Amniotic epithelial cell (primary cell): ENCODE results near the gene SLC35A2.

Experiments
- DNase-seq: peaks from one replicate; pipeline ENCODE4 v3.0.0-alpha.2; 2010; ENCODE audit warnings: low read depth

Gene SLC35A2

DNA sequence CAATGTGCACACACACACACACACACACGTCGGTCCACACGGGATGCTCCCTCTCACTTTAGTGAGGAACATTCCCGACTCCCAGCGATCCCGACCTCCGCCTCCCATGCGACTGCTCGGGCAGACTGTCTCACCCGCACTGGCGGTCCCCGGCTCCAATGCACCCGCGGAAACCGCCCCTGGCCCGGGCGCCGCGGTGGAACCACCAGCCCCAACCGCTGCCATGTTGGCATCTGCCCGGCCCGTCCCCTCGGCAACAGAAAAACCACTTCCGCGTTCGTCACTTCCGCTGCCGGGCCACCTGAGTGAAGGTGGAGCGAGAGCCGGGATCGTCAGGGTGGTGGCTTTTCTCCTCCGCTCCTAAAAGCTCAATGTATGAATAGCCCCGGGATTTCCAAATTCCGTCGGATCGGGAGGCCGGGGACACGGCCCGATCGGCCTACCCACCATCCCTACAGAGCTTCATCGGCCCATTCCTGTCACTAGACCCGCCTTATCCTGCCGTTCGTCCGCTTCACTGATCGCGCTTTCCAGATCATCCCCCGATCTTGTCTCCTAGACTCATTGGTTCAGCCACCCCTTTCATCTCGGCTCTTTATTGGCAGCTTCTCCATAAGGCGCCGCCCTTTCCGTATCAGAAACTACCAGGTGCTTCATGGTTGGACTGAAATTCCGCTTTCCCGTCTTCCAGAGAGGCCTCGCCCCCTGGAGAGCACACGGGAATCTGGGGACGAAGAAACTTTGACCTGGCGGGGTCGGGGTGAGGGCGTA, at the start of gene SLC35A2:
Gene SLC35A2 (minus strand): TSS at position 235 of the 771 bp plus-strand sequence. CDS start 10 bp downstream, at position 225.
- DNase-seq: peak; percentile 76

DNA sequence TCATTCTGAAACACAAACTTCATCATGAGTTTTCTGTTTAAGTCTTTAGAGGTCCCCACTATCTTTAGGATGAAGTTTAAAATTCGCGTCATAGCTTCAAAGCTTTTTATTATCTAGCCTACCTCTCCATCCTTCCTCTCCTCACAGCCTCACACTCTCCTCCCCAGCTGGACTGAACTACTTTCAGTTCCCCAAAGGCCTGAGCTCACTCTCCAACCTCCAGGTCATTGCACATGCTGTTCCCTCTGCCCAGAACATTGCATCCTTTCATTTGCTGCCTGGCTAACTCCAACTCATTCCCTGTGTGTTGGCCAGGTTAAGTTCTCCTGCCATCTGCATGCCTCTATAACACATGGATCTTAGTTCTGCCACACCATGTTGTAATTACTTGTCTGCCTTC, 48.8 kb upstream of the SLC35A2 start:
- DNase-seq: no peak

DNA sequence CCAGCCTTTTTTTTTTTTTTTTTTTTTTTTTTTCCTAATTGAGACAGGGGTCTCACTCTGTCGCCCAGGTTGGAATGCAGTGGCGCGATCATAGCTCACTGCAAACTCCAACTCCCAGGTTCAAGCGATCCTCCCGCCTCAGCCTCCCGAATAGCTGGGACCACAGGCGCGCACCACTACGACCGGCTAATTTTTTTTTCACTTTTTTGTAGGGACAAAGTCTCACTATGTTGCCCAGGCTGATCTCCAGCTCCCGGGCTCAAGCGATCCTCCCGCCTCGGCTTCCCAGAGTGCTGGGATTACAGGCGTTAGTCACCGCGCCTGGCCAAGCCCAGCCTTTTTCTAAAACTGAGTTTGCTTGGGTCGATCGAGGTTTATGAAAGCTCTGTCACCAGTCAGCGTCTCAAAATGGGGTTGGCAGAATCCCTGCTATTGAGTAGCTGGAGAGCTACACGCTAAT, 47.2 kb upstream of the SLC35A2 start:
- peak; percentile 53 for DNase-seq

DNA sequence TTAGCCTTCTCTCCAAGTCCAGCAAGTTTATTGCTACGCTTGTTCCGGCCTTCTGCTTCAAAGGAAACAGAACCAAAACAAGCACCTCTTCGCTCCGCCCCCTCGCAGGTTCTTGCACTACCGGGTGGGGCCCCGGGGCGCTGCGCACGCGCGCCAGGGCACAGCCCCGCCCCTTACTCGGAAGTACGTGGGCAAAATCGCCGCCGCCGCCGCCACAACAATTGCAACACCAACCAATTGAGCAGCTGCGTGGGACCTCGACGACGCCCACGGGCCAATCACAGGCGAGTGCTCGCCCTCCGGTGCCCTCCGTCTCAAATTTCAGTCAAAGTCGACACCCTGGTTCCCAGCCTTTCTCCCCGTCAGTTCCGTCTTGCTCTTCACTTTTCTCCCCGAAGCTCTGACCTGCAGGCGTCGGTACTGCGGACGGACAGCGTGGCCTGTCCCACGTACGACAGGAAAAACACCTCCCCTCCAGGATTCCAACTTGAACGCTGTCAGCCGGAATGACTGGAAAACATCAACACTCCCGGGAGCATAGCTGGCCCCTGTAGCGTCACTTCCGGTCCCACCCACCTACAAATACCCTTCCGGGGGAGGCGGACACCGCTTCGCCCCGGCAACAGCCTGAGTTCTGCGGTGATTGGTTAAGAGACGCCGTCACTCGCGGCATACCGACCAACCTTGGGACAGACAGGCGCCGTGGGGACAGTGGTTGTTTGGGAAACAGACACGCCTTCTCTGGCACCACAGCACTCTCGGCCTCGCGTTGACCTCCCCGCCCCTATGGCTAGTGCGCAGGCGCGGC, 46.6 kb upstream of the SLC35A2 start:
- DNase-seq: peak; percentile 98

DNA sequence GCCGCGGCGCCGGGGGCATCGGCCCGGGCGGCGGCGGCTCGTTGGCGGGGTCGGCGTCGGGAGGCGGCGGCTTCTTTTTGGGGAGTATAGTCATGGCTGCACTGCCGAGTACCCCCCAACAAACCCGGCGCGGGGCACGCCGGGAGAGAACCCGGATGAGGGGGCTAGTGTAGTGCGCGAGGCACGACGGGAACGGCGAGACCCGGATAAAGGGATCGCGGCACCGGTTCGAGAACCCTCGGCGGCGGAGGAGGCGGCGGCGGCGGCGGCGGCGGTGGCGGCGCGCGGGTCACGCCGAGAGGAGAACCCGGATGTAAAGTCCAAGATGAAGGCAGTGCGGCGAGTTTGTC, 46.0 kb upstream of the SLC35A2 start, which contains the start of gene OTUD5:
Gene OTUD5 (minus strand): TSS at position 131 of the 350 bp plus-strand sequence. CDS start 37 bp downstream, at position 94.
- DNase-seq: no peak

DNA sequence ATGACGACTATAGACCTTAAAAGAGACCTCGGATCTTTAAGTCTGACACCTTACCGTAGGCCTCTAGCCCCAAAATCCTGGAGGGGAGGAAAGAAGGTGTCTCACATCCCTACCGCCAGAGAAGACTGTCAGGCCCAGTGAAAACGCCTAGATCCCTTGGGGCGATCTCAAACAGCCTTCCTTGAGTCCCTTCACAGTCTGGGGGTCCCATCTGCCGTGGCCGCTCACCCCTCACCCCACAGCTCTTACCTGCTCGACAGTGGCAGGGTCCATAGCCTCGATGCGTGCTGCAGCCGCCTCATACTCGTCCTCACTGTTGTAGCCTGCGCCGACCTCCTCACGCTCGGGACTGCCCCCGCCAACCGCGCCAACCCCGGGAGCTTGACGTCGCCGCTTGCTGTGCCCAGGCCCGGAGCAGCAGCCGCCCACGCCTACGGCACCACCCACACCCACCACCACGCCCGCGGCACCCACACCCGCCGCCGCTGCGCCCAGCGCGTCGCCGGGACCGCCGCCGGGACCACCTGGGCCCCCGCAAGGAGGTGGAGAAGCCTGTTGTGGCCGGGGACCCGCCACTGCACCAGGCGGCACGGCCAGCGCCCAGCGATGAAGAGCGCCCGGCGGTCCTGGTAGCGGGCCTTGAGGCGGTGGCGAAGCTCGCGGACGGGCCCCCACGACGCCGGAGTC, 45.4 kb upstream of the SLC35A2 start:
- DNase-seq: no peak

DNA sequence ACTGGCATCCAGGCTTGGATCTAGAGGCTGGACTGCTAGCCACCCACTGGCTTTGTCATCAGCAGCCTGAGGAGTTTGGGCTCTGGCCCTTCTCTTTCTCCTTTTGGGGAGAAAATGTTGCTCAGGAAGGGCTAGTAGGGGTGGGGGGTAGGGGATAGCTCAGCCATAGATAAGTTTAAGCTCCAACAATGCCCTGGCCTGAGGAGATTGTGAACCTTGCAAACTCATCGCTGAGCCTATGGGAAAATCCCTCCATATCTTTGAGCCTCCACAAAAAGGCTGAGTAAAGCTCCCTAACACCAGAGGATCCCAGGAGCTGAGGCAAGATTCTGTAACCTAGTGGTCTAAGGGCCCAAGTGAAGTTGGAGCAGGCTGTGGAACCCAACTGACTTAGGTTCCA, 37.1 kb upstream of the SLC35A2 start:
- no peak for DNase-seq

DNA sequence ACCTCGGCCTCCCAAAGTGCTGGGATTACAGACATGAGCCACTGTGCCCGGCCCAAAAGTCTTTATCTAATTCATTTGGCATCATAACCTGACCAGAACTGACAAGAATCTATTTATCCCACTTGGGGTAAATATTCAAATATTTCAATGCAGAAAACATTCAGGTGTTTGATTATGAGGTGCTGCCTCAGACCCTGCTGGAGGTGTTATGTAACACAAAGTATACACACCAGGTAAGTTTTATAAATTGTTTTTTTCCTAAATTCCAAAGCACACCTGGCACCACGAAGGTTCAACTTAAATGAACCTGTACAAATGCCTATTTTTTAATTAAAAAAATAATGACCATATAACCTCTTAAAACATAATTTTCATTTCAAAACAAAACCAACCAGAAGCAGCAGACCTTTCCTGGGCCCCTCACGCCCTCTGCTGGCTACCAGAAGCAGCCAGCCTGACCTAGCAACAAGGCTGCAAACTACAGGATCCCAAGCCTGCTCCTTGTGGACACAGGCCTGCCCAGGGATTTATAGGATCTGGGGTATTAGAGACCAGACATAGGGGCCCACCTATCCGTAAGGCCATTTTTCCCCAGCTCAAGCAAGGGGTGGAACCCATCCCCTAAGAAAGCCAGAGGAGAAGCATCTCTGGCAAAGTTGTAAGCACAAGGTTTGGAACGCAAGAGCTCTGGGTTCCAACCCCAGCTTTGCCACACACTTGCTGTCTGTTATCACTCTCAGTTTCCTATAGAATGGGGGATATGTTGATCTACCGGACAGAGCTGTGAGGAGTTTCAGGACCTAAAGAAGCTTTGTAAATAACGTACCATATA, 34.3 kb upstream of the SLC35A2 start:
- peak; percentile 40 for DNase-seq

DNA sequence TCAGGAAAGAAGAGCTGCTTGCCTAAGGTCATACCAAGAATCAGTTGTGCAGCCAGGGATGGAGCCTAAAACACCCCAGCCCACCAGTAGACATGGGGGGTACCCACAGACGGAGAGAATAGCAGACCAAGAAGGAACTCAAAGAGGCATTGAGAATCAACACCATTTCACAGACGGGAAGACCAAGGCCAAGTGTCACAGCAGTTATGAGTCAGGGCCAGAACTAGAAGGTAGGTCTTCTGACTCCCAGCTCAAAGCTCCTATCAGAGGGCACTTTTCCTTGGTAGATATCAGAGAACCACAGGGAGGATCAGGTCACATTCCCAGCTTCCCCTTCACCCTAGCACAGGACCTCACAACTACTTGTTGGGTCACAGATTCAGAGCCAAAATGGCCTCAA, 31.4 kb upstream of the SLC35A2 start:
- DNase-seq: no peak

DNA sequence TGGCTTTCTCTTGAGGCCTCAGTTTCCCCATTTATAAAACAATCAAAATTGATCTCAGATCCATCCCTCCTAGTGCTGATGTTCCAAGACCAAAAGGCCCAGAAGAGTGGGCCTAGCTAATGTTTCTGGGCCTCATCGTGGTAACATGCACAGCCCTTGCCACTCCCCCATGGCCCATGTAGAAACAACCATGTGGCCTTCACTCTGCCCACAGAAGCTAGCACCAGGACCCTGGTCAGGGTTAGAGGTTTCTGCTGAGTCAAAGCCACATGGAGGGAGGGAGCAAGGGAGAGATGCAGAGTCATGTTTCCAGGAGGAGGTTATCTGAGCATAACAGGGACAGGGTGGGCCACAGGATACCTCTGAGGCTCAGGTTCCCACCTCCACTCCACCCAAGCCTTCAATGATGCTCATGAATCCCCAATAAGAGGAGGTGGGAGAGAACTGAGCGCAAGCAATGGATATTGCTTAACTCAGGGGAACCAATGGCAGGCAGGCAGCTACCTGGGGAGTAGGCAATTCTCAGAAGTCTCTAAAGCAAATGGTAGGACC, 29.0 kb upstream of the SLC35A2 start:
- no peak for DNase-seq

DNA sequence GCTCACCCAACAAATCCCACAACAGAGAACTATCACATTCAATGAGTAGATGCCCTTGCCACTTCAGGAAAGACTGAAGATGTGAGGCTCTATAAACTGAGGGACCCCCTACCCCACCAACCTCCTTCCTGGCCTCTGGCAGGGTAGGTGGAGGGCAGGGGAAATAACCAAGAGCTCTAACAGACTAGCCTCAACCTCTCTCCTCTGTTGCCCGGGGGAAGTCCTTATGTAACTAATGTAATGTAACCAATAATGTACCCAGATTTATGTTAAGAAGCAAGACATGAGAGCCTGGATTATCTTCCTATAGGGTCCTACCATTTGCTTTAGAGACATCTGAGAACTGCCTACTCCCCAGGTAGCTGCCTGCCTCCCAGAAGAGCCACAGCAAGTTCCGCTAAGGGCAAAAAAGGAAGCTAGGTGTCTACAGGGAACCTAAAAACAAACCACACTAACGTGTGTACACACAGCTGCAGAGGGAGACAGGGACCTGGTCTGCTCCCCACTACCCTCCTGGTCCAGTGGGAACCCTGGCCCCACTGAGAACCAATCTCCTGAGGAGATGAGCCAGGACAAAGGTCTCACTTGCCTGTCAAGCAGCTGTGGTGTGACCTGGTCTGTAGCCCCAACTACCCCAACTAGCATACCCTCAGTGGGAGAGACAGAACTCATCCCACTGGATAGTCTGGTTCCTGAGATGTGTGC, 28.2 kb upstream of the SLC35A2 start:
- DNase-seq: no peak

DNA sequence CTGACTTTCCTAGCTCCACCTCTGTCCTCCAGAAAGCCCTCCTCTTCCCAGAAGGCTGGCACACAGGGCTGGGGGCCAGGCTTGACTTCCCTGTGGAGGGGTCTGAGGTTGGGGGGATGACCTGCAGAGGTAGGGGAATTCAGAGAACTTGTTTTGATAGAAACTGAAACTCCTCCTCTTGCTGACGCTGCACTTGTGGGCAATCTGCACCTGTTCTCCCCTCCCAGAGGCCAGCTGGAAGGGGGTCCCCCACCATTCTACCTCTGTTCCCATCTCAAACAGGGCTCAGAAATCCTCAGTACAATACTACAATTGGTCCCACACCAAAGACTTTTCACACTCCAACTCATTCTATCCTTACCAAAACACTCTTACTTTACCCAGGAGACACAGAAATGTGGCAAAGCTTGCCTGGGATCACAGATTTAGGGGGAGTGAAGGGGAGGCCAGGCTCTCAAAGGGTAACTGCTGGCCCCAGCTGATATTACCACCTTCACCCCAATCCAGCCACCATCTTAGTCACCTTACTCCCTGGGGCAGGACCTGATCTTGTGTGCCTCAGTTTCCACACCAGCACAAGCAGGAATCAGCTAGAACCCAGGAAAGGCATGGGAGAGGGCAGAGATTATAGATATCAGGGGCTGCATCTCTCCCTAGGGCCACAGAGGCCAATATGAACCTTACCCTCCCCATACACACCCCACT, 27.4 kb upstream of the SLC35A2 start:
- DNase-seq: no peak

DNA sequence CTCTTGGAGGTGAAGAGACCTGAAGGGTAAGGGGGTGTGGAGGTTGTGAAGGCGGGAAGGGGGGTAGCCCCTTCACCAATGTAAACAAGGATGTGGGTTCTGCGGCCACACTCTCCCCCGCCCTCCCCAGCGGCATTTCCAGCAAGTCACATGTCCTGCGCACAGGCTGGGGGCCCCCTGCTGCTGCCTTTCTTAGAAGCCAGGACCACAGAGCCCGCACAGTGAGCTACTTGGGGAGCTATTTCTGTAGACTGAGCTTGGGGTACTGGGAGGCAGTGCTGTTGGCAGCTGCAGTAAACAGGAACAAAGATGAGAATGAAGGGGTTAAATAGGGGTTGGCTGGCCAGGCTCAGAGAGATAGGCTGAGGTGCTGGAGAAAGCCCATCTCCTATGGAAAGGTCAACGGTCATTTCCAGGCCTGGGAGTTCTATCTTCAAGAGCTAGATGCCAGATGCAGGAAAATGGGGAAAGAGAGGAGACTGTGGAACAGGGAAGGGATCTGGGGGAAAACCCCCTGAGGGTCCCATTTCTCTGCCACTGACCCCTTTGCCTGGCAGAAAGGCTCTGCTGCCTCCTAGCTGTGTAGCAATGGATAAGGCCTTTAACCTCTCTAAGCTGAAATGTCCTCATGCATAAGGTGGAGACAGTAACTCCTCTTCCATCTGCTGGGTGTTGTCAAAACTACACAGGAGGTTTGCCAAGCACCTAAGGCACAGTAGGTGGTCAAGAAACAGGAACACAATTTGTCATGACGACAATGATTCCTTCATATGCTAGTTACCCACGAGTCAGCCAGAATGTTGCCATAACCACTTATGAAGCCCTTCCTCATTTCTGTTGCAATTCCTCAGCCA, 25.8 kb upstream of the SLC35A2 start:
- peak; percentile 31 for DNase-seq

DNA sequence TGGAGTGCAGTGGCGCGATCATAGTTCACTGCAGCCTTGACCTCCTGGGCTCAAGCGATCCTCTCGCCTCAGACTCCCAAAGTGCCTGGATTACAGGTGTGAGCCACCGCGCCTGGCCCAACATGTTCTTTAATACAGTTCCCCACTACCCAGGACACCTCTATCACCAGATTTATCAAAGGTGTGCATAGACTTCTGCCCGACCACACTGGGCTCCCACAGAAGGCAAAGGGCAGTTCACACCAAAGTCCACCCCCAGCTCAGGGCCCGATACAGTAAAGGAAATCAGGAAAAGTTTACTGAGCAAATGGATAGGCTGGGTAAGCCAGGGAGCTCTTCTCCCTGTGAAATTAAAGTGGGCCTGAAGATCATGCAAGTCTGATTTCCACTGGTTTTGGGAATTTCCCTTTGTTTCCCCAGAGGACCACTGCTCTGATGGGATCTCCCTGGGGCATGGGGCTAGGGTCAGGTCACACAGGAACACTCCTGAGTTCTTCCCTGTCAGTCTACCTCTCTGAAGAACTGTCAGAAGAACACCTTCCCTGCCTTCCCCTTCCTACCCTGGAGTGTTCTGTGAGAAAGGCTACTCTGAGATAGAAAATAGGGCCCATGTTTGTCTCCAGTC, 25.1 kb upstream of the SLC35A2 start:
- DNase-seq: no peak

DNA sequence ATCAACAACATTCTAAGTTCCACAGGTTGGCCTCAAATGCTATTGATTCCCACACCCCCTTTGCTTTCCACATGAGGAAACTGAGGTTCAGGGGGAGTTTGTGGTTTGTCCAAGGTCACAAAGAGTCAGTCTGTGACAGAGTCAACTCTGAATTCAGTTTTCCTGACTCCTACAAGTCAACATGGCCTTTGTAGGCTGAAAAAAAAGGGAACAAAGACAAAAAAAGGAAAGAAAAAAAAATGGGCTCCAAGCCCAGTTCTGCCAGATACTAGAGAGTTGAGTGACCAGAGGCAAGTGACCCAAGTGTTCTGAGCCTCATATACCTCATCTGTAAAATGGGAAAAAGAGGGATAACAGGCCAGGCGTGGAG, 23.8 kb upstream of the SLC35A2 start:
- no peak for DNase-seq

DNA sequence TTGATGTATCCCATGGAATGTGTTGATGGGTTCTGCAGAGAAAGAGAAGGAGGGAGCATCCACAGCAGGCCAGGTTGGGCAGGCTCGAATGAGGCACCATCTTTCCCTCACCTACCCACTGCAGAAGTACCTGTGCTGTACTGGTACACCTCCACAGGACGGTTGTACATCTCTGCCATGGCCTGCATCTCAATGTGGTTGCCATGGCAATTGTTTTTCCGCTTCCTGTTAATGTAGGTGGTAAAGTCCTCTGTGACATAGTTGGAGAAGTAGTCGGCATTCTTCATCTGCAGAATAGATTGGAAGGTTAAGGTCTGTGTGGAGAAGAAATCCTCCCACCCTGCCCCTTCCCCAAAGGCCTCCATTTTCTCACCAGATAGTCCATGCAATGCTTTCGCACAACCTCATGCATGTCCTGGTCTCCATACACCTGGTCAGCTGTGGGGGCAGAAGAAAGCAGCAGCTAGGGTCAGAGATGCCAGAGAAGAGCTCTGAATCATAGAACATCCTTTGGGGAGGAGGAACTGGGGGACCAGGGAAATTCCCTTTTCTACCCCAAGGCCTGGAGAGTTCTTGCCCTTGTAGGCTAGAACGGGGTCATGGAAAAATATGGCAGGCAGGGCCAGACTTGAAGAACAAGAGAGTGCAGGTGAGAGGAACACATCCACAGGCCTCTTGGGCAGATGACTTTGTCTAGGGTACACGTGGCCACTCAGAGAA, 23.3 kb upstream of the SLC35A2 start:
- no peak for DNase-seq

DNA sequence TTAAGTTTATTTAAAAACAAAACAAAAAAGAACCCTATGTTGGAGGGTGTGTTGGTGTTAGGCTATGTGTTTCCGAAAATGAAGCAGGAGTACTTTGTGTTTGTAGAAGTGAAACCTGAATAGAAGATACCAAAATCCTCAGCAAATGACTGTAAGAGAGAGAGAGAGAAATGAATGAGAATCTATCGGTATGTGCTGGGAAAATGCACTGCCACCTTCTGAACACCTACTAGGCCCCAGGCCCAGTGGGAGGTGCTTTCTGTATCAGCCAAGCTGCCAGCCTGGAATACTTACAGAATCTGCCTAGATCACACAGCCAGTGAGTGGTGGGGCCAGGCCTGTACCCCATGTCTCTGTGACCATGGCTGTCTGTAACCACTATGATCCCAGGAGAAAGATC, 22.3 kb upstream of the SLC35A2 start:
- no peak for DNase-seq

DNA sequence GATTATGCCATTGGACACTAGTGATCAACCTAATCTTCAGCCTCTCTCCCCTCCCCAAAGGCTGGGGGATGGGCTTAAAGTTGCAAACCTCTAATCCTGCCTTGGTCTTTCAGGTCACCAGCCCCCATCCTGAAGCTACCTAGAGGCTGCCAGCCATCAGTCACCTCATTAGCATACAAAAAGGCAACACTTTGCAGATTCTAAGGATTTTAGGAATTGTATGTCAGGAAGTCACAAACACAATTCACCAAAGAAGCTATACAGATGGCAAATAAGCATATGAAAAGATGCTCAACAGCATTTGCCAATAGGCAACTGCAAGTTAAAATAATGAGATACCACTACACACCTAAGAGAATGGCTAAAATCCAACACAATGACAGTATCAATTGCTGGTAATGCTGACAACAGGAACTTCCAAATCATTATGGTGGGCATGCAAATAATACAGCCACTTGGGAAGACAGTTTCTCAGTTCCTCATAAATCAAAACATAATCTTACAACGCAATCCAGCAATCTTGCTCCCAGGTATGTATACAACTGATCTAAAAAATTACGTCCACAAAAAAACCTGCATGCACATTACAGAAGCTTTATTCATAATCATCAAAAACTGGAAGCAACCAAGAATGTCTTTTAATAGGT, 16.4 kb upstream of the SLC35A2 start:
- DNase-seq: no peak
